MCF 10A (cell line): ENCODE results near the gene ACAA2. TPM values are rescaled to one million over a fixed set of nuclear protein-coding genes. Genes with fewer than 3 reads are reported as not detected.

Experiments used
- BruUV-seq: library from RNA; stranded (reverse); fragments of 400-500 nt; replicated peaks from 2 replicates; lab custom pipeline; 2021; lab: Mats Ljungman, UMichigan
- CTCF ChIA-PET: fragments of 300-600 bp; sonication (Branson Sonifier 250); formaldehyde crosslinking; extraction: SDS; loops from one replicate; lab custom pipeline; 2021; ENCODE audit warnings: antibody characterized with exemption, inconsistent platforms; lab: Yijun Ruan, JAX
- POLR2A ChIA-PET: fragments of 300-600, 350-650 bp; sonication (Branson Sonifier 250); formaldehyde crosslinking; extraction: SDS; loops from one replicate; lab custom pipeline; 2020; ENCODE audit warnings: antibody characterized with exemption, inconsistent platforms; lab: Yijun Ruan, JAX
- DNase-seq: peaks from one replicate; pipeline ENCODE4 v3.0.0-alpha.2; 2018; ENCODE audit not compliant: unreplicated experiment
- H3K27ac Mint-ChIP-seq: one replicate; pipeline ENCODE4 v1.8.0; 2022; ENCODE audit warnings: mild to moderate bottlenecking, low read depth, mixed read lengths; ENCODE audit not compliant: unreplicated experiment
- H3K27me3 Mint-ChIP-seq: one replicate; pipeline ENCODE4 v1.8.0; 2022; ENCODE audit warnings: mixed read lengths; ENCODE audit not compliant: insufficient read depth, unreplicated experiment
- H3K36me3 Mint-ChIP-seq: one replicate; pipeline ENCODE4 v1.8.0; 2022; ENCODE audit warnings: mild to moderate bottlenecking, moderate library complexity, mixed read lengths; ENCODE audit not compliant: insufficient read depth, unreplicated experiment
- H3K4me1 Mint-ChIP-seq: one replicate; pipeline ENCODE4 v1.8.0; 2022; ENCODE audit warnings: mixed read lengths; ENCODE audit not compliant: insufficient read depth, unreplicated experiment
- H3K4me3 Mint-ChIP-seq: one replicate; pipeline ENCODE4 v1.8.0; 2022; ENCODE audit warnings: mild to moderate bottlenecking, moderate library complexity, mixed read lengths; ENCODE audit not compliant: unreplicated experiment
- H3K9me3 Mint-ChIP-seq: one replicate; pipeline ENCODE4 v1.8.0; 2022; ENCODE audit warnings: mixed read lengths; ENCODE audit not compliant: unreplicated experiment
- CTCF ChIP-seq: fragments of 200-600 bp; IDR thresholded peaks from one replicate; pipeline ENCODE4 v1.8.0; 2022; ENCODE audit warnings: antibody characterized with exemption, mild to moderate bottlenecking; ENCODE audit not compliant: unreplicated experiment
- intact Hi-C: fragments of 100-400 bp; cut with micrococcal nuclease; formaldehyde crosslinking; loops from 2 replicates; pipeline ENCODE4 v1.14.1; 2022
- total RNA-seq: library from RNA; stranded (reverse); gene quantifications from 2 replicates; pipeline ENCODE4 v1.2.3, GENCODE V29; 2022

Gene ACAA2
- total RNA-seq, 1 experiment from 2014 or later, result 84.9 TPM

GRCh38 chr18:49814147-49814499 lies 790 bp upstream of the ACAA2 start:
- DNase-seq, result peak; percentile 69
- Mint-ChIP-seq H3K9me3 (peaks cover 8% of the 10 kb centered on the region), H3K27me3 (no peaks in the 10 kb centered on the region), H3K27ac (peak overlapping the region; percentile 97), H3K36me3 (peaks cover 6% of the 10 kb centered on the region), H3K4me1 (peaks cover 28% of the 10 kb centered on the region), H3K4me3 (peak overlapping the region; percentile 94)
- BruUV-seq, result TSS peak; percentile 92
- intact Hi-C loops, result loop anchor here (1.0 kb wide), 1 partner anchor 25 kb away; no protein-coding TSS in a partner anchor
- ChIA-PET POLR2A (interaction anchor here (0.6 to 4.9 kb wide), 8 partner anchors 9 to 404 kb away, joined by 3 to 84 read pairs (median 6); partner anchors contain the start of gene C18orf32), CTCF (interaction anchor here (1.6 kb wide), 1 partner anchor 35 kb away, joined by 3 read pairs; no protein-coding TSS in a partner anchor)
- TF ChIP-seq CTCF, result no peak

- peak overlapping the region; percentile 97 for H3K27ac Mint-ChIP-seq
- BruUV-seq, result no TSS peak
- peaks cover 23% of the 10 kb centered on the region for H3K4me1 Mint-ChIP-seq
- no peaks in the 10 kb centered on the region for H3K27me3 Mint-ChIP-seq
- peaks cover 16% of the 10 kb centered on the region for H3K9me3 Mint-ChIP-seq
- intact Hi-C loops, result loop anchor here (1.0 kb wide), 1 partner anchor 45 kb away; no protein-coding TSS in a partner anchor
- TF ChIP-seq CTCF, result no peak
- H3K36me3 Mint-ChIP-seq, result peaks cover 6% of the 10 kb centered on the region
- ChIA-PET CTCF (interaction anchor here (1.3 to 4.0 kb wide), 3 partner anchors 29 to 43 kb away, joined by 3 to 33 read pairs (median 3); no protein-coding TSS in a partner anchor), POLR2A (interaction anchor here (0.9 to 4.9 kb wide), 18 partner anchors 18 to 382 kb away, joined by 3 to 84 read pairs (median 8); partner anchors contain the start of genes C18orf32, LIPG and MYO5B)
- peak overlapping the region; percentile 94 for H3K4me3 Mint-ChIP-seq
- DNase-seq, result peak; percentile 35
Measured at GRCh38 chr18:49813069-49813318, 339 bp downstream of the ACAA2 start.

- Mint-ChIP-seq H3K27ac (peak overlapping the region; percentile 97), H3K4me1 (peaks cover 19% of the 10 kb centered on the region), H3K36me3 (peaks cover 6% of the 10 kb centered on the region), H3K9me3 (peaks cover 16% of the 10 kb centered on the region), H3K4me3 (peak overlapping the region; percentile 94), H3K27me3 (no peaks in the 10 kb centered on the region)
- ChIA-PET POLR2A (interaction anchor here (0.9 to 4.9 kb wide), 20 partner anchors 14 to 382 kb away, joined by 3 to 84 read pairs (median 4); partner anchors contain the start of genes C18orf32, LIPG and MYO5B), CTCF (interaction anchor here (0.8 to 4.0 kb wide), 5 partner anchors 27 to 302 kb away, joined by 3 to 33 read pairs (median 3); no protein-coding TSS in a partner anchor)
- intact Hi-C loops, result loop anchor here (1.0 kb wide), 1 partner anchor 46 kb away; no protein-coding TSS in a partner anchor
- peak; percentile 19 for DNase-seq
- no TSS peak for BruUV-seq
- no peak for TF ChIP-seq CTCF
Measured at GRCh38 chr18:49812286-49813068, 856 bp downstream of the ACAA2 start.
